GM19025 (cell line): Measurements from ENCODE around the gene BCKDHB.
"Not testable (repeated sequence)": the region's sequence is repeated elsewhere in the genome, so short reads cannot be mapped to it uniquely, and the experiment has no call there.

Experiments
- ATAC-seq: cut with Tn5 transposase; IDR thresholded peaks from one replicate; pipeline ENCODE4 v1.9.1; 2021; ENCODE audit warnings: mild to moderate bottlenecking, low read depth, moderate library complexity; ENCODE audit not compliant: unreplicated experiment

Gene BCKDHB

DNA sequence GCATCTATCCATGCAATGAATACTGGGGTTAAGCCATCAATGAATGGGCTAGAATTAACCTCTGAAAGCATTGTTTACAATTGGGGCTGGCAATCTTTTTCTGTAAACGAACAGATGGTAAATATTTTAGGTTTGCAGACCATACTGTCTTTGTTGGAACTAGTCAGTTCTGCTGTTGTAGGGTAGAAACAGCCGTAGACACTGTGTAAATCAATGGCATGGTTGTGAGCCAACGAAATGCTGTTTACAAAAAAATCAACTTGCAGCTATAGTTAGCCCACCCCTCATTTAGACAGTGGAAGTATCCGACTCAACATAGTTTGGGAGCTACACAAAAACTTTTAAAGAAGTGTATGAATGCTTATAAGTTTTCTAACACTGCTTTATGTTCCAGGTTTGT, 91.5 kb downstream of the BCKDHB start:
- no peak for ATAC-seq

DNA sequence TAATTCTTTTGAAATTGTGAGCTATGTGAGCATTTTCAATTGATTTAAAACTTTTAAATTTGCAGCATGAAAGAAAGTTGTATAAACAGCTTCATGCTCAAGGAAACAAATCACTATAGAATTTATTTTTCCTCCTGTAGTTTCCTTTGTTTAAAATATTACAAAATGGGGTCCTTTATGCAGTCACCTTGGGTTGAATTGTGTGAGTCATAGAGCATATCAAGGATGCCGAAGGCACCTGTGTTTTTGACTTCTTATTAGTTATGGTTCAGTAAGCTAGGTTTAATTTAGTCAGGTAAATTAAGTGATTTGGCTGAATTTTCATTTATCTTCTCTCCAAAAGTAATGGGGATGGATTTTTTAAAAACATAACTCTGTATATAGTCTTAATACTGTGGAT, 96.8 kb downstream of the BCKDHB start:
- no peak for ATAC-seq

DNA sequence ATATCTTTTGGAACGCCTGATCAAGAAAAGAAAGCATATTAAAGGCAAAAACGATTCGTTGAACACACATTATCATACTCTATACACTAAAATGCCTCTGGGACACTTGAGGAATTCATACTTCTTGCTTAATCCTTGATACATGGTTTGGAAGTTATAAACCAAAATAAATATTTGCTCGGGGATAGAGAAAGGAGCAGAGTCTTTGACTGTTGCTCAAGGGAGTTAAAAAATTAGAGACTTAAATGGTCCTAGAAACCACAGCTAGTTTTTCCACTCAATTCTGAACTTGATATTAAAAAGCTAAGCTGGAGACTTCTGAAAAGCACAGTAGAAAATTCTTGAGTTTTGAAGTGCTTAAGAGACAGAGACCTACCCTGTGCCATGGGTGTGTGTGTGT, 98.9 kb downstream of the BCKDHB start:
- ATAC-seq, result no peak

DNA sequence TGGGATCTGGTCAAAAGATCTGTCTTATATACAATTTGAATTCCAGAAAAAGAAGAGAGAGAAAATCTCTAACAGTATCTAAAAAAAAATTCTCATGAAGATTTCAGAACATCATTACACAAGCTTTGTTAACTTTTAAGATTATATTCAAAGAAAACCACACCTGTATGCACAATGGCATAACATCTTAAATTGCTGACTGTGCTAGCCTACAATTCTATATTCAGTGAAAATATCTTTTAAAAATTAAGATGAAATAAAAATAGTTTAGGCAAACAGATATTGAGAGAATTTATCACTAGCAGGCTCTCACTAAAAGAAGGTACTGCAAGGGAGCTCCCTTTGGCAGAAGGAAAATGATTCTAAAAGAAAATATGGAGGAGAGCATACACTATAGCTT, 100.3 kb downstream of the BCKDHB start:
- no peak for ATAC-seq

DNA sequence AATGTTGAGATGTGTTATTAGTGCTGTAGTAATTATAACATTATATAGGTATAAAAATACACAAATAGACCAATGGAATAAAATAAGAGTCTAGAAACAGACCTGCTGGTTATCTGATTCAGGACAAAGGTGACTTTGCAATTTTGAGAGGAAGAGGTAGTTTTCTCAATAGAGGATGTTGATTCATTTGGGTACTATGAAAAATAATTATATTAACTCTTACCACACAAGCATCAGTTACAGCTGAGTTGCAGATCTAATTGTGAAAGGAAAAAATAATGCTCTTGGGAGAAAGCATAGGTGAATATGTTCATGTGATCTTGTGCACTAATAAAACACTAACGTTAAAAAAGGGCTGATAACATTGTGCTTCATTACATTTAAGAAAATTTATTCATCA, 103.0 kb downstream of the BCKDHB start:
- no peak for ATAC-seq

DNA sequence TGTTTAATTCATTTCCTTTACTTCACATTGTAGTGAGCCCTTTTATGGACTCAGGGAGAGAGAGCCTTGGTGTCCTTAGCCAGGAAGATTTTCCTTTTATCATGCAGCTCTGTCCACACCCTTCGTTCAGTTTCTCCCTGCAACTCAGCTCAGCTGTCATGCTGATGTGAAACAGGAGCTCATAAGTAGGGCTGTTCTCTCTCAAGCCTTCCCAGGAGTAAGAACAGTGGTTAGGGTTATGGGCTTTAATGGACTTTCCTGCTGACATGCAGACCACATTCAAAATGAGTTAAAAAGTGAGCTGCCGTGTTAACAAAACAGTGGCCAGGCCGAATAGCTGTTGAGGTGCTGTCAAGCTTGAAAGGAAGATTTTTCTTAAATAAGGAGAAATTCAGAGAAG, 104.1 kb downstream of the BCKDHB start:
- peak; percentile 41 for ATAC-seq

DNA sequence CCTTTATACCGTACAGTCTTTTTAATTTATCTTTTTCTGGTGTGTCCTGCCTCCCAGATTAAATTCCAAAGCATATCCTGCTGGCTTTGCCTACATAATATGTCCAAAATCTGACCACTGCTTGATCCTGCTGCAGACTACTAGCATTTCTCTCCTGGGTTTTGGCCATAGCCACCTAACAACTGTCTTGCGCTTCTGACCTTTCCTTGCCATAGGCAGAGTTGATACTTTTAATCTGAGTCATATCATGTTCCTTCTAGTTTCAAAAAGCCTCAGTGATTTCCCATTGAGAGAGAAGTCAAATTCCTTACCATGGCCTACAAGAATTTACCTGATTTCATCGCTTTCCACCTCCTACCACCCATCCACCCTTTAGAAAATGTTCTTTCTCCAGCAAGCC, 104.8 kb downstream of the BCKDHB start:
- ATAC-seq, result no peak

DNA sequence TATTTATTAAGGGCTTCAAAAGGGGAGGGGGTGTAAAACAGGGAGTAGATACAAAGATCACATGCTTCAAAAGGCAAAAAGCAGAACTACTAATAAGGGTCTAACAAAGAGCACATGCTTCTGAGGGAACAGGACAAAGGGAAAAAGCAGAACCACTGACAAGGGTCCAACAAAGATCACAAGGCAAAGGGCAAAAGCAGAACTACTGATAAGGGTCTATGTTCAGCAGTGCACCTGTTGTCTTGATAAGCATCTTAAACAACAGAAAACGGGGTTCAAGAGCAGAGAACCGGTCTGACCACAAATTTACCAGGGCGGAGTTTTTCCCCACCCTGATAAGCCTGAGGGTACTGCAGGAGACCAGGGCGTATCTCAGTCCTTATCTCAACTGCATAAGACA, 105.4 kb downstream of the BCKDHB start:
- not testable (repeated sequence) for ATAC-seq

DNA sequence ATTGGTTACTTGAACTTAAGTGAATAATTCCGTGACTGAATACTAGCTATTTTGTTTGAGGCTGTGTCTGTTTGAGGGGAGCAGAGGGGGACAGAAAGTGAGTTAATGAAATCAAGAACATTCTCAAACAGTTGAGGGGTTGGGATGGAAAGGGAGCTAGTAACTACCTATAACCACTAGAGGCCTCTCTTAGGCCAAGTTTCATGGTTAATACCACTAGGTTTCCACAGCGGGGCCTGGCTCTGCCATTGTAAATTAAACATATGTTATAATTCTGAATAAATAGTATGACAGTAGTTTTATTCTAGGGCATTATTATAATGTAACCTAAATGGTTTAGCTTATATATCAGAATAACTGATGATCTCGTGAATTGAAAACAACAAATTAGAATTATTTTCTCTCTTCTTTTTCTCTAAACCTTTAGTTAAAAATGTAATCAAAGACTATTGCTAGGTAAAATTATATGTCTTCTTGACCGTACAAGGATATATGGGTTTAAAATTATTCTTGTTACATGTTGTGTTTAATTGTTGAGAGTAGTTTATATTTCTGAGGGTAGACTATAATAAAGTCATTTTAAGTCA, 108.1 kb downstream of the BCKDHB start:
- peak; percentile 66 for ATAC-seq

DNA sequence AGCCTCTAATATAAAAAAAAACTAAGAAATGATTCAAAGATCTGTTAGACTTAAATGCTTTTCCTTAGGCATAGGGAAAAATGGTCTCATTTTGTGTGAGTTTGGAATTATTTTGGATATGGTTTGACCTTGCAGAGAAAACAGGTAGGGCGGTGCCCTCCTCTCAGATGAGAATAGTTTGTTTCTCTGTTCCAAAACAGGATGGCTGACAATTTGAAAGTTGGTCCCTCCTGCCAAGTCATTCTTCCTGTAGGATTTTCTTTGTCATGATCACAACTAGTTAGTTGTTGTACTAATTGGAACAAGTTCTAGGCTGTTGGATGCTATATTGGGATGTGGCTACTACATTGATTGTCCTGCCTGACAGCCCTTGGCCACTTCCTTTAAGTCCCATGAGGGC, 108.6 kb downstream of the BCKDHB start:
- no peak for ATAC-seq

DNA sequence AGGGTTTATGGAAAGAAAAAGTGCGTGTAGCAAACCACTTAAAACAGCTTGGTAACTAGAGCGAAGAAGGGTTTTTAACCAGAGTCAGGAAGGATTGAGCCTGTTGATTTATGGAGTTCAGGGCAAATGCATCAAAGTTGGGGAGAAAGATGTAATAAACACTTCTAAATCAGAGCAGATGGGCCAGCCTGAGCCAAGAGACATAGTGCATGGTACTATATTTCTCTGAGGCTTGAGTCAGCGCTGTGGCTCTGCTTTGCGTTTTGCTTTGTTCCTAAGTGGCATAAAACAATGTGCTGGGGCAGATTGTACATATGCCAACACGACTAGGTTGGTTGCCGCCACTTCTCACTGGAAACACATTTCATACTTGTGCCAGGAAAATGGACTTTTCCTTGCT, 111.3 kb downstream of the BCKDHB start:
- ATAC-seq, result no peak

DNA sequence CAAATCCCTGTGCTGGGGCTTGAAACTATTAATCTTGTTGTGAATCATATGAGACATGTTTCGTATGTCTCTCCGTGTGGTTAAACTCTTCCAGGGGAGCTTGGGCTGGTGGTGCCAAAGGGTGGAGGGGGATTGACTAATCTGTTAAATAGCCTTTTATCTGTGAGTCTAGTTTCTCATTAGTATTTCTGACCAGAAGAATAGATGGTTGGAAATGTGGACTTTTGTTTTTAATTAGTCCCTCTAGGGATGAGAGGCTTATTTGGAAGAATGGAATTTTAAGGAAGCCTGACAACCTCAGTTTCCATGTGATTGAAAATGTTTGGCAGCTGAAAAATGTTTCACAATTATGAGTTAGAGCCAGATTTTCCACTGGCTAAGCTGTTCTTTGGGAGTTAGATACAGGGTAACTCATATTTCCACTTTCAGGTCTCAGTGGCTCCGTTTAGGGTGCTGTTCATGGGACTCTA, 117.3 kb downstream of the BCKDHB start:
- no peak for ATAC-seq

DNA sequence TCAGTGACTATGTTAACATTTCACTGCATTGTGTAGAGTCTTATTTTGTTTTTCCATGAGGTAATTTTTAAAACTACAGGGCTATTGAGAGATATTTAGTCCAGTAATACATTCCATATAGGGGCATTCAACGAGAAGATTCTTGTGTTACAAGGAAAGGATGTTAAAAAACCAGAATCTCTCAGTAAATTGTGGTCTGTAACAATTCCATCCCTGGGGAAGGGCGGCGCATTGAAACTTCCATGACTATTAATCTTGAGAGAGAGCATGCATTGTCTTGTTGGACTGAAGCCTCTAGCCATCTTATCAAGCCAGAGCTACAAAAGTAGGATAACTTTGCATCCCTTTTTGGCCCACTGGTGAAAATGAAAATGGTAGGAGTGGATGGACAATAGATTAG, 119.7 kb downstream of the BCKDHB start:
- no peak for ATAC-seq

DNA sequence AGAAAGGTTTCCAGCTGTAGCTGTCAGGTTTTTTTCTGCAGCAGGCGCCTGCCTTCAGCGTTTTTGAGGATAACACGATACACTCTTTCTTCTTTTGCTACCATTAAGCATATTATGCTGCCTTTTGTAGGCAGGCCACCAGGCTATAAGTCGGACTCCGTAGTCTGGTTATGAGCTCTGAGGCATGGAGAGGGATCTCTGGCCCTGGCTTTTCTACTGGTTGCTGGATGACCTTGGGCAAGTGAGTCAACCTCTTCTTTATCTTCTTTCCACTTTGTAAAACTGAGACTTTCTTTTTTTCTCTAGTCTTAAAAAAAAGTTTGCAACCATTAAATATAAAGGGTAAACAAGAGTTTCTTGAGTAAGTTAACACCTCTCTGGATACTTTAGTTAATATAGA, 120.2 kb downstream of the BCKDHB start:
- ATAC-seq, result no peak

DNA sequence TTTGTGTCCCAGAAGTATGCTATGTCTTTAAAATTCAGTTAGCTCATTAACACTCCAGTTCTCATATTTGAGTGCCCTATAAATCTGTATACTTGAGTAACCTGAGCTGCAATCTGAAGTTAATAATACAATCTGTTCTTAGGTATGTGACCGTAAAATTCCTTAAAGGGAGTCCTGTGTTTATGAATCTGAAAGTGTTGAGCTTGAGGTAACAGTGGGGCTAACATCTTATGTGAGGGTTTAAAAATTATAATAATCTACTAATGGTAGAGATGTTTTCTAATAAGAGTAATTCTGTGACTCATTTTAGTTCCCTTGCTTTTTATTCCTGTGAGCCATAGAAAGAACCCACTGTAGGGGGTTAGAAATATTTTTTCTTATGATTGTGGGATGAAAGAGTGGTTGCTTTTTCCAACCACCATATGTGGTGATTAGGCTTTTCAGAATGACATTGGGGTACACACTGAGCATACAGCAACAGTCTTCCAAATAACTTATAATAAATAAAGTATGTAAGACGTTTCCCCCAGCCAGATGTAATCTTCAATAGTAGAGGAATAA, 121.2 kb downstream of the BCKDHB start:
- ATAC-seq, result no peak

DNA sequence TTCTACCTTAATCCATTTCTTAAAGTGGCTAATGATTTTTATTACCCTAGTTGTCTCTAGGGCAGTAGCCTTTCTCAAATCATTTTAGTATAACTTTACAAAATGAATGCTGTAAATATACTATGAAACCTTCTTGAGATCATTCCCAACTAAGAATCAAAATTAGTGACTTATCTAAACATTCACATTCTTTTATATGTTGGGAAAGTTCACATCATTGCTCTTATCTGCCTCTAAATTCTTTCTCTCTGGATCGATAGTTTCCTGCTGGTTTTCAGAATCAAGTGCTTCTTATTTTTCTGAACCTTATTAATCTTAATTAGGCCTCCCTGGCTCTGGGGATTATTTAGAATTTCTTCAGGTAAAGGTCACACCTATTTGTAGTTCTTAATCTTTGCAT, 126.8 kb downstream of the BCKDHB start:
- ATAC-seq, result no peak

DNA sequence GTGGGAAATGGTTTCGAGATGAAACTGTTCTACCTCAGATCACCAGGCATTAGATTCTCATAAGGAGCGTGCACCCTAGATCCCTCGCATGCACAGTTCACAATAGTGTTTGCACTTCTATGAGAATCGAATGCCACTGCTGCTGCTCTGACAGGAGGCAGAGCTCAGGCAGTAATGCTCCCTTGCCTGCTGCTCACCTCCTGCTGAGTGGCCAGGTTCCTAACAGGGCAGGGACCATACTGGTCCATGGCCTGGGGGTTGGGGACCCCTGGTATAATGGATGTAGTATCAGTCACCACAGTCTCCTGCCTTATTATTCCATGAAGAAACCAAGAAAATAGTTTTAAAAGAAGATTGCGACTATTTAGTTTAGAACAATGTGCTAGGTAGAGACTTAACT, 127.5 kb downstream of the BCKDHB start:
- no peak for ATAC-seq

DNA sequence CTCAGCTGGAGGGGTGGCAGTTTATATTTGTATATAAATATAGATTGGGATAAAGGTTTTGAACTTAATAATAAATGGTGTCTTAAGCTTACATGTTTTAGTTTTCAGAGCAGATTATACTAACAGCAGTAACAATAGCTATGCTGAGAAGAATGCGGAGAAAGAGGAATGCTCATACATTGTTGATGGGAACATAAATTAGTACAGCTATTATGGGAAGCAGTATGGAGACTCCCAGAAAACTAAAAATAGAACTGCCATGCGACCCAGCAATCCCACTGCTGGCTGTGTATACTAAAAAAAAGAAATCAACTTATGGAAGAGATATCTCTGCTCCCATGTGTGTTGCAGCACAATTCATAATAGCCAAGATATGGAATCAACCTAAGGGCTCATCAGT, 127.9 kb downstream of the BCKDHB start:
- no peak for ATAC-seq

DNA sequence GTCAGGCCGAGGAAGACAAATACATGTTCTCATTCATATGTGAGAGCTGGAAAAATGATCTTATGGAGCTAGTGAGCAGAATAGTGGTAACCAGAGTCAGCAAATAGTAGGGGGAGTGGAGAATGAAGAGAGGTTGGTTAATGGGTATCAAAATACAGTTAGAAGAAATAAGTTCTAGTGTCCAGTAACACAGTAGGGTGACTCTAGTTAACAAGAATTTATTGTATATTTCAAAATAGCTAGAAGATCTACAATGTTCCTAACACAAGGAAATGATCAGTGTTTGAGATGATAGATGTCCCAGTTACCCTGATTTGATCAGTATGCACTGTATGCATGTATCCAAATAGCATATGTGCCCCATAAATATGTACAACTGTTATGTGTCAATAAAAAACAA, 128.4 kb downstream of the BCKDHB start:
- no peak for ATAC-seq

DNA sequence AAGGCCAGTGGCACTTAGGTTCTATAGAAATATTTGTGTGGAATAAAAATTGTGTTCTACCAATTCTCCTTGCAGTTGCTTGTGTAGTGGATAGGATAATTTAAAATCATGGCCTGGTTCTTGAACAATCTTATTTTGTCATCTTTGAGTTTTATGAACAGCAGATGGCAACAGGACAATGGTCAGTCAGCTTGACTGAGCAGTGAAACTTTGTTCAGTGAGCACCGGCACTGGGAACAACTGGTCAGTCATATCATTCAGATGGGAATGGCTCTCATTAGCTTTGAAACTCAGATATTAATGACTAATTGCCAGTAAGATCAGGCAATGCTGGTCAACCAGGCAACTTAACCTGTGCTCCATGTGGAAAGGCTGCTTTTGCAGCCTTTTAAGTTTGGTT, 129.2 kb downstream of the BCKDHB start:
- no peak for ATAC-seq

DNA sequence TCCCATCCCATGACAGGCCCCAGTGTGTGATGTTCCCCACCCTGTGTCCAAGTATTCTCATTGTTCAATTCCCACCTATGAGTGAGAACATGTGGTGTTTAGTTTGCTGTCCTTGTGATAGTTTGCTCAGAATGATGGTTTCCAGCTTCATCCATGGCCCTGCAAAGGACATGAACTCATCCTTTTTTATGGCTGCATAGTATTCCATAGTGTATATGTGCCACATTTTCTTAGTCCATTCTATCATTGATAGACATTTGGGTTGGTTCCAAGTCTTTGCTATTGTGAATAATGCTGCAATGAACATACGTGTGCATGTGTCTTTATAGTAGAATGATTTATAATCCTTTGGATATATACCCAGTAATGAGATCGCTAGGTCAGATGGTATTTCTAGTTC, 132.3 kb downstream of the BCKDHB start:
- ATAC-seq, result not testable (repeated sequence)

DNA sequence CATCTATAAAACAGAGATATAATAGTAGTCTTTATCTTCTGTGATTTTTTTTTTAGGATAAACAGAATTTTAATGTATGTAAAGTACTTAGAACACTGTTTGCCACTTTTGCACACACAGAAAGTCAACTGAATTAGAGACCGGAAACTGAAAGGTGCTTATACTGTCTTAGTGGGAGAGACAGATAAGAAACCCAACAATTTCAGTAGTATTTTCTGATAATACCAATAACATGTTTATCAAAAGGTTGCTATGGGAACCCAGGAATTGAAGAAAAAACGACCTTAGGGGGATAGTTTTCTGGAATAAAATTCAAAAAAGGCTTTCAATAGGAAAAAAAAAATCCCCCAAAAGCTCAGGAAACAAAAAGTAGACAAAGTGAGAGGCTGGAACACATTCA, 138.6 kb downstream of the BCKDHB start:
- ATAC-seq, result no peak

DNA sequence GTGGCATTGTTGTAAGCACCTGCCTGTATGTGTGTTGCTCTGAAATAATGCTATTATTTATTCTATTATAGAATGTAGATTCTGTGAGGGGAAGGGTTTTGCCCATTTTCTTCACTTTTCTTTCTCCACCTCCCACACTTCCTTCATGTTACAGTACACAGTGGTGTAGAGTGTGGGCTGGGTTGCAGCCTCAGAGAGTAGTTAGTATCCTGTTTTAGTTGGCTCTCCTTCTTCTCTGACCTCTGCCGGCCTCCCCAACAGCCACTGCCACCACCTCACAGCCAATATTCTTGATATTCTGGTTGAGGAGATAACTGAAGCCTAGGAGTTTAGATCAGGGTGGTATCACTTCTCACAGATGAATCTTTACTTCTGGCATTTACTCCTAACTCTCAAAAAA, 143.4 kb downstream of the BCKDHB start:
- ATAC-seq, result no peak
